ENCODE data around the gene CRIP2.
A peak's percentile ranks its signal among the peaks of the same experiment; 100 is the strongest.

The CRIP2 gene

GRCh38 chr14:105474483-105475268 lies at the start of gene CRIP2:
TSS of gene CRIP2 (plus strand) at chr14:105474821. CDS start at chr14:105474863, 42 bp downstream.
- DNase-seq: peak; percentile 57 to 69

GRCh38 chr14:105424861-105425260 lies 49.8 kb upstream of the CRIP2 start:
- no peak for DNase-seq

GRCh38 chr14:105425823-105426247 lies 48.8 kb upstream of the CRIP2 start:
- DNase-seq: no peak

GRCh38 chr14:105426416-105427130 lies 48.0 kb upstream of the CRIP2 start:
- no peak for DNase-seq

GRCh38 chr14:105427412-105427811 lies 47.2 kb upstream of the CRIP2 start:
- DNase-seq: no peak

- no peak for DNase-seq
Observed at GRCh38 chr14:105427936-105428485, 46.6 kb upstream of the CRIP2 start.

GRCh38 chr14:105430042-105430441 lies 44.6 kb upstream of the CRIP2 start:
- DNase-seq: no peak

GRCh38 chr14:105430565-105430964 lies 44.1 kb upstream of the CRIP2 start:
- no peak for DNase-seq

GRCh38 chr14:105431256-105431655 lies 43.4 kb upstream of the CRIP2 start:
- no peak for DNase-seq

GRCh38 chr14:105432657-105433056 lies 42.0 kb upstream of the CRIP2 start:
- DNase-seq: no peak

GRCh38 chr14:105433161-105433605 lies 41.4 kb upstream of the CRIP2 start:
- DNase-seq: no peak

- DNase-seq: no peak
Observed at GRCh38 chr14:105436402-105436801, 38.2 kb upstream of the CRIP2 start.

GRCh38 chr14:105436891-105437722 lies 37.5 kb upstream of the CRIP2 start:
- DNase-seq: no peak

- no peak for DNase-seq
Observed at GRCh38 chr14:105437723-105438500, 36.7 kb upstream of the CRIP2 start.

GRCh38 chr14:105439179-105439578 lies 35.4 kb upstream of the CRIP2 start:
- no peak for DNase-seq

GRCh38 chr14:105439710-105440553 lies 34.7 kb upstream of the CRIP2 start:
- DNase-seq: no peak

- DNase-seq: no peak
Observed at GRCh38 chr14:105440554-105440900, 34.1 kb upstream of the CRIP2 start.

GRCh38 chr14:105440992-105441391 lies 33.6 kb upstream of the CRIP2 start:
- no peak for DNase-seq

- DNase-seq: no peak
Observed at GRCh38 chr14:105442125-105442524, 32.5 kb upstream of the CRIP2 start.

GRCh38 chr14:105442834-105443233 lies 31.8 kb upstream of the CRIP2 start:
- no peak for DNase-seq

GRCh38 chr14:105444859-105445258 lies 29.8 kb upstream of the CRIP2 start:
- DNase-seq: no peak

Data from CD4-positive, alpha-beta T cell treated with Interleukin-1 beta for 1 hour (primary cell).